Measurements from ENCODE around the gene SMCO2. TPM values are rescaled to one million over a fixed set of nuclear protein-coding genes. Genes with fewer than 3 reads are reported as not detected.
A peak's percentile ranks its signal among the peaks of the same experiment; 100 is the strongest.

SMCO2 gene
- total RNA-seq, 1 experiment from 2014 or later: 1.7 TPM

DNA sequence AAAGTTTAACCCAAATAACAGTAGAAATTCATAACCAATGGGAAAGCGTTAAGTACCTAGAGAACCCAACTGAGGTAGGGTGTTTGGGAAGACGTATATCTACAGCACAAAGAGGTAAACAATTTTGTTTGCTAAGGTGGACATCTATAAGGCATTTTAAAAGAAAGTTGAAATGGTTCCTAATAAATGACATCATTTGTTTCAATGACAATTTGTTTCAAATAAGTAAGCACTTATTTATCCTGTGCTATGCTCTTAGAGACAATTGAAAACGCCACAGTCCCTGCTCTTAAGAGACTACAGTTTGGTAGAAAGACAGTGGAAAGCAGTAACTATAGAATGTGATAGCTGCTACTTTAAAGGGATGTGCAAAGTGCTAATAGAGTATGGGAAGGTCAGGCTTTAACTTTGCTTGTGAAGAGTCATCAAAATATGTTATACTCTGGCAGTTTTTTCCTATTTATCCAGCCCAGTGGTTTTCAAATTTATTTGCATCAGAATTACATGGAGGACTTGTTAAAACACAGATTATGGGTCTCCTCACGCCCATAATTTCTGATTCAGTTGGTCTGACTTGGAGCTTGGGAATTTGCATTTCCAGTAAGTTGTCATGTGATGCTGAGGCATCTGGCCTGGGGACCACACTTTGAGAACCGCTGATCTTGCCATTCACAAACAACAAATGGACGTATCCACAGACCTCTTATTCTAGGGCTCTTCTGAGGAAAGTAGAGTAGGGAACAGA, 19.6 kb upstream of the SMCO2 start:
- no peak overlapping the region for H2AFZ ChIP-seq (ENCODE audit: low read length)
- TF ChIP-seq EZH2 (IDR thresholded peaks at IDR 0.05; ENCODE audit: low read length, unreplicated experiment) (no peak), EZH2phosphoT487 (IDR thresholded peaks at IDR 0.05; ENCODE audit: borderline replicate concordance, low read length) (no peak)
- TF ChIP-seq, protein P1, sequence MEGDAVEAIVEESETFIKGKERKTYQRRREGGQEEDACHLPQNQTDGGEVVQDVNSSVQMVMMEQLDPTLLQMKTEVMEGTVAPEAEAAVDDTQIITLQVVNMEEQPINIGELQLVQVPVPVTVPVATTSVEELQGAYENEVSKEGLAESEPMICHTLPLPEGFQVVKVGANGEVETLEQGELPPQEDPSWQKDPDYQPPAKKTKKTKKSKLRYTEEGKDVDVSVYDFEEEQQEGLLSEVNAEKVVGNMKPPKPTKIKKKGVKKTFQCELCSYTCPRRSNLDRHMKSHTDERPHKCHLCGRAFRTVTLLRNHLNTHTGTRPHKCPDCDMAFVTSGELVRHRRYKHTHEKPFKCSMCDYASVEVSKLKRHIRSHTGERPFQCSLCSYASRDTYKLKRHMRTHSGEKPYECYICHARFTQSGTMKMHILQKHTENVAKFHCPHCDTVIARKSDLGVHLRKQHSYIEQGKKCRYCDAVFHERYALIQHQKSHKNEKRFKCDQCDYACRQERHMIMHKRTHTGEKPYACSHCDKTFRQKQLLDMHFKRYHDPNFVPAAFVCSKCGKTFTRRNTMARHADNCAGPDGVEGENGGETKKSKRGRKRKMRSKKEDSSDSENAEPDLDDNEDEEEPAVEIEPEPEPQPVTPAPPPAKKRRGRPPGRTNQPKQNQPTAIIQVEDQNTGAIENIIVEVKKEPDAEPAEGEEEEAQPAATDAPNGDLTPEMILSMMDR (conservative IDR thresholded peaks at IDR 0.05; ENCODE audit: low read depth, low read length): no peak
- CTCF ChIA-PET: no interaction called here
- H3K27me3 ChIP-seq (ENCODE audit: low read length): no peaks in the 10 kb centered on the region
- H3K4me2 ChIP-seq (ENCODE audit: low read length): no peak overlapping the region
- H4K20me1 ChIP-seq (ENCODE audit: low read length): no peaks in the 10 kb centered on the region
- H3K4me1 ChIP-seq (ENCODE audit: insufficient read depth, low read length): no peaks in the 10 kb centered on the region
- H3K4me3 ChIP-seq (ENCODE audit: low read length): no peak overlapping the region
- H3K9me3 ChIP-seq (ENCODE audit: low read length): no peaks in the 10 kb centered on the region
- DNase-seq: no peak
- no peak overlapping the region for H3K27ac ChIP-seq (ENCODE audit: low read length)
- POLR2A ChIA-PET (ENCODE audit: unreplicated experiment): no interaction called here
- no peak overlapping the region for H3K9ac ChIP-seq (ENCODE audit: low read length)
- BruUV-seq (replicated peaks): no TSS peak
- intact Hi-C loops (cut with micrococcal nuclease): no loop called here
- peaks cover 4% of the 10 kb centered on the region; the same call in 1 of the 2 replicates for H3K36me3 ChIP-seq (ENCODE audit: low read depth, low read length)
- H3K79me2 ChIP-seq (ENCODE audit: low read length): no peaks in the 10 kb centered on the region
- ATAC-seq: no peak
- H3K9me2 ChIP-seq (replicated peaks; ENCODE audit: low read length): no peaks in the 10 kb centered on the region
- H3F3A ChIP-seq (ENCODE audit: low read length, unreplicated experiment): no peaks in the 10 kb centered on the region

DNA sequence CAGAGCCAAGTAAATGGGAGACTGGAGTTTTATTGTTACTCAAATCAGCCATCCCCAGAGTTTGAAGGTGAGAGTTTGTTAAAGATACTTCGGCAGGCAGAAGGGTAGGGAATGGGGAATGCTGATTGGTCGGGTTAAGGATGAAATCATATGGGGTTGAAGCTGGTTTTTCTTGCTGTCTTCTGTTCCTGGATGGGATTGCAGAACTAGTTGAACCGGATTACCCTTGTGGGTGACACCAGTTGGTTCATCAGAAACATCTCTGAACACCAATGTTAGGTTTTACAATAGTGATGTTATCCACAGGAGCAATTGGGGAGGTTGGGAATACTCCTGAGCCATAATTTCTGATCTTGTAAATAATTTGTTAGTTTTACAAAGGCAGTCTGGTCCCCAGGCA, 18.7 kb upstream of the SMCO2 start:
- no peak for ATAC-seq
- no peaks in the 10 kb centered on the region for H3K27me3 ChIP-seq (ENCODE audit: low read length)
- H3K9ac ChIP-seq (ENCODE audit: low read length): no peak overlapping the region
- H4K20me1 ChIP-seq (ENCODE audit: low read length): no peaks in the 10 kb centered on the region
- no peak overlapping the region for H2AFZ ChIP-seq (ENCODE audit: low read length)
- no peaks in the 10 kb centered on the region for H3K79me2 ChIP-seq (ENCODE audit: low read length)
- TF ChIP-seq, protein P1 (conservative IDR thresholded peaks at IDR 0.05; ENCODE audit: low read depth, low read length): no peak
- no peak for TF ChIP-seq EZH2 (IDR thresholded peaks at IDR 0.05; ENCODE audit: low read length, unreplicated experiment)
- TF ChIP-seq EZH2phosphoT487 (IDR thresholded peaks at IDR 0.05; ENCODE audit: borderline replicate concordance, low read length): no peak
- CTCF ChIA-PET: no interaction called here
- H3K36me3 ChIP-seq (ENCODE audit: low read depth, low read length): no peaks in the 10 kb centered on the region; the same call in 1 of the 2 replicates
- no peaks in the 10 kb centered on the region for H3K4me1 ChIP-seq (ENCODE audit: insufficient read depth, low read length)
- H3K4me3 ChIP-seq (ENCODE audit: low read length): no peak overlapping the region
- no peaks in the 10 kb centered on the region for H3K9me3 ChIP-seq (ENCODE audit: low read length)
- no peaks in the 10 kb centered on the region for H3F3A ChIP-seq (ENCODE audit: low read length, unreplicated experiment)
- BruUV-seq (replicated peaks): no TSS peak
- peak; percentile 73 for DNase-seq
- H3K9me2 ChIP-seq (replicated peaks; ENCODE audit: low read length): no peaks in the 10 kb centered on the region
- POLR2A ChIA-PET (ENCODE audit: unreplicated experiment): no interaction called here
- no peak overlapping the region for H3K27ac ChIP-seq (ENCODE audit: low read length)
- intact Hi-C loops (cut with micrococcal nuclease): no loop called here
- no peak overlapping the region for H3K4me2 ChIP-seq (ENCODE audit: low read length)

DNA sequence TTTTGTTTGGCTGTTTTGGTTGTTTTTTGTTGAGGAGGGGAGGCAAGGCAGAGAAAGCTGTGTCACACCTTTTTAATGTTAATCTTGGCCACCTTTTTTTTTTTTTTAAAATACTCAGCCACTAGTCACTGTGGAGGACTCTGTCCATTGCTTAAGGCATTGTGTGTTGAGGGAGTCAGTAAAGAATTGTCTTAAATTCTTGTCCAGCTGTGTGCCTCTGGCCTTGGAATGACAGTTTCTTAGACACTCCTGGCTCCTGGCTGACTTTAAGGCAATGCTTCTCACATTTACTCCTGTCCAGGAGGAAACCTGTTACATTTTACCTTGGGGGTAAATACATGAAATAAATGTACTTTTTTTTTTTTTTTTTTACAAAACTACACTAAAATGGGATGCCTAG, 18.1 kb upstream of the SMCO2 start:
- Histone ChIP-seq H3K4me1 (ENCODE audit: insufficient read depth, low read length) (no peaks in the 10 kb centered on the region), H3K9me2 (replicated peaks; ENCODE audit: low read length) (no peaks in the 10 kb centered on the region), H3K27me3 (ENCODE audit: low read length) (no peaks in the 10 kb centered on the region), H3K4me3 (ENCODE audit: low read length) (no peak overlapping the region), H3K36me3 (ENCODE audit: low read depth, low read length) (no peaks in the 10 kb centered on the region; the same call in 1 of the 2 replicates), H2AFZ (ENCODE audit: low read length) (no peak overlapping the region), H3K9me3 (ENCODE audit: low read length) (no peaks in the 10 kb centered on the region), H3K79me2 (ENCODE audit: low read length) (no peaks in the 10 kb centered on the region), H3K4me2 (ENCODE audit: low read length) (no peak overlapping the region), H3F3A (ENCODE audit: low read length, unreplicated experiment) (no peaks in the 10 kb centered on the region), H3K9ac (ENCODE audit: low read length) (no peak overlapping the region), H3K27ac (ENCODE audit: low read length) (no peak overlapping the region), H4K20me1 (ENCODE audit: low read length) (no peaks in the 10 kb centered on the region)
- TF ChIP-seq, protein P1 (conservative IDR thresholded peaks at IDR 0.05; ENCODE audit: low read depth, low read length): no peak
- BruUV-seq (replicated peaks): no TSS peak
- POLR2A ChIA-PET (ENCODE audit: unreplicated experiment): no interaction called here
- no peak for ATAC-seq
- intact Hi-C loops (cut with micrococcal nuclease): no loop called here
- CTCF ChIA-PET: no interaction called here
- no peak for DNase-seq
